ENCODE data around the gene SDCBP2. TPM values are rescaled to one million over a fixed set of nuclear protein-coding genes. Genes with fewer than 3 reads are reported as not detected.

Gene SDCBP2
- total RNA-seq, 4 donors from 2014 or later = 1.3 to 2.9 (median 2.1) TPM

- no peaks in the 10 kb centered on the region for H3K27me3 ChIP-seq
- DNase-seq = no peak
- no peak overlapping the region for H3K4me3 ChIP-seq
- H3K36me3 ChIP-seq = no peaks in the 10 kb centered on the region
- intact Hi-C loops (cut with DNase I; ENCODE audit: low total_unique reads) = no loop called here
- ATAC-seq = no peak
- no peaks in the 10 kb centered on the region for H3K4me1 ChIP-seq
- H3K9me3 ChIP-seq = no peaks in the 10 kb centered on the region
- TF ChIP-seq, protein P1, sequence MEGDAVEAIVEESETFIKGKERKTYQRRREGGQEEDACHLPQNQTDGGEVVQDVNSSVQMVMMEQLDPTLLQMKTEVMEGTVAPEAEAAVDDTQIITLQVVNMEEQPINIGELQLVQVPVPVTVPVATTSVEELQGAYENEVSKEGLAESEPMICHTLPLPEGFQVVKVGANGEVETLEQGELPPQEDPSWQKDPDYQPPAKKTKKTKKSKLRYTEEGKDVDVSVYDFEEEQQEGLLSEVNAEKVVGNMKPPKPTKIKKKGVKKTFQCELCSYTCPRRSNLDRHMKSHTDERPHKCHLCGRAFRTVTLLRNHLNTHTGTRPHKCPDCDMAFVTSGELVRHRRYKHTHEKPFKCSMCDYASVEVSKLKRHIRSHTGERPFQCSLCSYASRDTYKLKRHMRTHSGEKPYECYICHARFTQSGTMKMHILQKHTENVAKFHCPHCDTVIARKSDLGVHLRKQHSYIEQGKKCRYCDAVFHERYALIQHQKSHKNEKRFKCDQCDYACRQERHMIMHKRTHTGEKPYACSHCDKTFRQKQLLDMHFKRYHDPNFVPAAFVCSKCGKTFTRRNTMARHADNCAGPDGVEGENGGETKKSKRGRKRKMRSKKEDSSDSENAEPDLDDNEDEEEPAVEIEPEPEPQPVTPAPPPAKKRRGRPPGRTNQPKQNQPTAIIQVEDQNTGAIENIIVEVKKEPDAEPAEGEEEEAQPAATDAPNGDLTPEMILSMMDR (IDR thresholded peaks at IDR 0.05 in 4 of 5, conservative IDR thresholded peaks at IDR 0.05 in 1 of 5) = no peak
- TF ChIP-seq POLR2A (IDR thresholded peaks at IDR 0.05) = no peak
- no peak overlapping the region for H3K27ac ChIP-seq
- in situ Hi-C loops (cut with MboI; ENCODE audit: low sequenced_read_pairs in 4 of 4) = no loop called here
These were observed 29.9 kb downstream of the SDCBP2 start for GRCh38 chr20:1298888-1299511.

- intact Hi-C loops (cut with DNase I; ENCODE audit: low total_unique reads) = no loop called here
- in situ Hi-C loops (cut with MboI; ENCODE audit: low sequenced_read_pairs in 4 of 4) = no loop called here
- Histone ChIP-seq H3K36me3 (no peaks in the 10 kb centered on the region), H3K4me1 (no peaks in the 10 kb centered on the region), H3K27me3 (no peaks in the 10 kb centered on the region), H3K9me3 (no peaks in the 10 kb centered on the region), H3K27ac (no peak overlapping the region), H3K4me3 (no peak overlapping the region)
- no peak for TF ChIP-seq POLR2A (IDR thresholded peaks at IDR 0.05)
- TF ChIP-seq, protein P1 (IDR thresholded peaks at IDR 0.05 in 4 of 5, conservative IDR thresholded peaks at IDR 0.05 in 1 of 5) = no peak
- ATAC-seq (no peak), DNase-seq (no peak)
These were observed 30.8 kb downstream of the SDCBP2 start for GRCh38 chr20:1298166-1298565.

DNA sequence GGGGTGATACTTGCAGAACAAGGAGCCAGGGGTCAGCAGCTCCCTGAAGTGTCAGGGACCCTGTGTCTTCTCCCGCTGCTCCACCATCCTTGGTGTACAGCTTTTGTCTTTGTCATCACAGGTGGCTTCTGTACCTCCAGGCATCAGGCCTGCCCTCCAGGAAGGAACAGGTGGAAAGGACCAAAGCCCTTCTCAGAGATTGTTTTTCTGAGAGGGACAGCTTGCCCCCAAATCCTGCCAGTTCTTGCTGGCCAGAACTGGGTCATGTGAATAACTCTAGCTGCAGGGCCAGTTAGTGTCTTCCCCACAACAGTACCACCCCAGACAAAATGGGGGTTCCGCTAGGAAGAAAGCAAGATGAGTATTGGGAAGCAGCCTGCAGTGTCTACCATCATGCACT, 31.5 kb downstream of the SDCBP2 start:
- no peaks in the 10 kb centered on the region for H3K36me3 ChIP-seq
- ATAC-seq = no peak
- intact Hi-C loops (cut with DNase I; ENCODE audit: low total_unique reads) (no loop called here), in situ Hi-C loops (cut with MboI; ENCODE audit: low sequenced_read_pairs in 4 of 4) (no loop called here)
- H3K4me3 ChIP-seq = no peak overlapping the region
- TF ChIP-seq, protein P1 (IDR thresholded peaks at IDR 0.05 in 4 of 5, conservative IDR thresholded peaks at IDR 0.05 in 1 of 5) = no peak
- no peak for TF ChIP-seq POLR2A (IDR thresholded peaks at IDR 0.05)
- no peak overlapping the region for H3K27ac ChIP-seq
- no peak for DNase-seq
- H3K4me1 ChIP-seq = peaks cover 0 to 2% of the 10 kb centered on the region in 2 donors
- no peaks in the 10 kb centered on the region for H3K27me3 ChIP-seq
- H3K9me3 ChIP-seq = no peaks in the 10 kb centered on the region

GRCh38 chr20:1296922-1297321, 32.0 kb downstream of the SDCBP2 start:
- Histone ChIP-seq H3K27ac (no peak overlapping the region), H3K4me1 (peaks cover 0 to 8% of the 10 kb centered on the region in 2 donors), H3K9me3 (no peaks in the 10 kb centered on the region), H3K36me3 (no peaks in the 10 kb centered on the region), H3K27me3 (no peaks in the 10 kb centered on the region), H3K4me3 (no peak overlapping the region)
- DNase-seq = no peak
- TF ChIP-seq POLR2A (IDR thresholded peaks at IDR 0.05) = no peak
- TF ChIP-seq, protein P1 (IDR thresholded peaks at IDR 0.05 in 4 of 5, conservative IDR thresholded peaks at IDR 0.05 in 1 of 5) = no peak
- in situ Hi-C loops (cut with MboI; ENCODE audit: low sequenced_read_pairs in 4 of 4) (no loop called here), intact Hi-C loops (cut with DNase I; ENCODE audit: low total_unique reads) (no loop called here)
- no peak for ATAC-seq

DNA sequence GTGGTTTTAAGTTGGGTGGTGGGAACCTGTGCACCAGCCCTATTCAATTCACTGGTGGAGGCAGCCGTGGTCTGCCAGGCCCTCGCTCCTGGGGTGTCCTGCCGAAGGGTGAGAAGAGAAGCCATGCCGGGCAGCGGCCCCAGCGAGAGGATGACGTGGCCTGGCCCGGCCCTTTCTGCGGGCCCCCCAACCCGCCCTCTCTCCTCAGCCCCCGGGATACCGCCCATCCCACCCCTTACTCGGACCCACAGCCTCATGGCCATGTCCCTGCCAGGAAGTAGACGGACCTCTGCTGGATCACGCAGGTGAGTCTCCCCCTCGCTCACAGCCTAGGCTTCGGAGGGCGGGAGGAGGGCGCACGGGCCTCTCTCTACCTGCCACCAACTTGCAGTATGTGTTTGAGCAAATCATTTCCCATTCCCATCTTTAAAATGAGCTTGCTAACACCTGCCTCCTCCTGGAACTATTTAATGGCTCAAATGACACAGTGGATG, 32.8 kb downstream of the SDCBP2 start:
- H3K36me3 ChIP-seq = no peaks in the 10 kb centered on the region
- DNase-seq = no peak
- in situ Hi-C loops (cut with MboI; ENCODE audit: low sequenced_read_pairs in 4 of 4) = no loop called here

More for the DNA sequence above, 32.8 kb downstream of the SDCBP2 start:
- no peaks in the 10 kb centered on the region for H3K9me3 ChIP-seq
- ATAC-seq = no peak
- no peak overlapping the region for H3K4me3 ChIP-seq
- no peak overlapping the region for H3K27ac ChIP-seq
- H3K4me1 ChIP-seq = peaks cover 6 to 13% of the 10 kb centered on the region in 2 donors
- no peaks in the 10 kb centered on the region for H3K27me3 ChIP-seq
- TF ChIP-seq, protein P1 (IDR thresholded peaks at IDR 0.05 in 4 of 5, conservative IDR thresholded peaks at IDR 0.05 in 1 of 5) = no peak
- TF ChIP-seq POLR2A (IDR thresholded peaks at IDR 0.05) = no peak
- intact Hi-C loops (cut with DNase I; ENCODE audit: low total_unique reads) = no loop called here
